ENCODE results near the gene CHTF18.

DNA sequence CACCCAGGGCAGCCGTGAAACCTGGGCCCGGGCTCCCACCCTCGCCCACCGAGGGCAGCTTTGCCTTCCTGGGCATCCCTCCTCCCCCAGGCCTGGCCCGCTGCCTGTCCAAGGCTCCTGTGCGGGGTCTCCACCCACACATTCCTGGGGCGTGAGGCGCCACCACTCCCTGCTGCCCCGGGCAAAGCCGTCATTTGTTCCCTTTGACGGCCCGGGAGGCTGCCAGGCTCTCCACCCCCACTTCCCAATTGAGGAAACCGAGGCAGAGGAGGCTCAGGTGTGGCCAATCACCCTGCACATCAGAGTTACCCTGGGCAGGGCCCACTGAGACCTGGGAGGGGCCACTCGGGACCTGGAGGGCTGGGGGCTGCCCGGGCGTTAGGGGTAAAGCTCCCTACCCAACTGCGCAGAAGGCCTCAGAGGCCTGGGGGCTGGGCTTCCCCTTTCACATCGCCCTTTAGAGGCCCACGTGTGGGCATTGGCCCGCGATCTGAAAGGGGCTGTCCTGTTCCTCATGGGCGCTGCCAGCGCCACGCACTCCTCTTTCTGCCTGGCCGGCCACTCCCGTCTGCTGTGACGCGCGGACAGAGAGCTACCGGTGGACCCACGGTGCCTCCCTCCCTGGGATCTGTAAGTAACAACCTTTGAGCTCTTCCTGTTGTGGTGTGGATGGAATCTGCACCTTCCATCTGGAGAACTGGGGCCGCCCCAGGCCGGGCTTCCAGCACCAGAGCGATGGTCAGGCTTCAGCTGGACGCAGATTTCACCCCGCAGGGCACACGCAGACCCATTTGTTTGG is 27.7 kb upstream of the CHTF18 start, which contains the start of gene MSLN:
- TF ChIP-seq, protein P1, sequence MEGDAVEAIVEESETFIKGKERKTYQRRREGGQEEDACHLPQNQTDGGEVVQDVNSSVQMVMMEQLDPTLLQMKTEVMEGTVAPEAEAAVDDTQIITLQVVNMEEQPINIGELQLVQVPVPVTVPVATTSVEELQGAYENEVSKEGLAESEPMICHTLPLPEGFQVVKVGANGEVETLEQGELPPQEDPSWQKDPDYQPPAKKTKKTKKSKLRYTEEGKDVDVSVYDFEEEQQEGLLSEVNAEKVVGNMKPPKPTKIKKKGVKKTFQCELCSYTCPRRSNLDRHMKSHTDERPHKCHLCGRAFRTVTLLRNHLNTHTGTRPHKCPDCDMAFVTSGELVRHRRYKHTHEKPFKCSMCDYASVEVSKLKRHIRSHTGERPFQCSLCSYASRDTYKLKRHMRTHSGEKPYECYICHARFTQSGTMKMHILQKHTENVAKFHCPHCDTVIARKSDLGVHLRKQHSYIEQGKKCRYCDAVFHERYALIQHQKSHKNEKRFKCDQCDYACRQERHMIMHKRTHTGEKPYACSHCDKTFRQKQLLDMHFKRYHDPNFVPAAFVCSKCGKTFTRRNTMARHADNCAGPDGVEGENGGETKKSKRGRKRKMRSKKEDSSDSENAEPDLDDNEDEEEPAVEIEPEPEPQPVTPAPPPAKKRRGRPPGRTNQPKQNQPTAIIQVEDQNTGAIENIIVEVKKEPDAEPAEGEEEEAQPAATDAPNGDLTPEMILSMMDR (IDR thresholded peaks at IDR 0.05; ENCODE audit: low read depth, low read length, poor library complexity, severe bottlenecking): no peak
- no peak for TF ChIP-seq EZH2phosphoT487 (IDR thresholded peaks at IDR 0.05; ENCODE audit: borderline replicate concordance, low read length)
